NT2/D1 (cell line): ENCODE results near the gene CREB5.
"Not testable (repeated sequence)": the region's sequence is repeated elsewhere in the genome, so short reads cannot be mapped to it uniquely, and the experiment has no call there.

ENCODE experiments used
- DNase-seq: peaks from one replicate; pipeline ENCODE4 v3.0.0-alpha.2; 2011; ENCODE audit warnings: low read depth, low spot score
- H3K27me3 ChIP-seq: 2 replicates; pipeline ENCODE4 v1.6.0; 2011; ENCODE audit warnings: mild to moderate bottlenecking; ENCODE audit not compliant: insufficient read length, insufficient read depth
- H3K36me3 ChIP-seq: 2 replicates; pipeline ENCODE4 v1.6.1; 2011; ENCODE audit warnings: mild to moderate bottlenecking, low read length, mixed read lengths; ENCODE audit not compliant: insufficient read depth, insufficient read length
- H3K4me1 ChIP-seq: 2 replicates; pipeline ENCODE4 v1.5.1; 2011; ENCODE audit not compliant: insufficient read depth, insufficient read length
- H3K4me3 ChIP-seq: 2 replicates; pipeline ENCODE4 v1.5.1; 2011; ENCODE audit warnings: low read depth; ENCODE audit not compliant: insufficient read length
- H3K9ac ChIP-seq: 2 replicates; pipeline ENCODE4 v1.6.0; 2011; ENCODE audit warnings: low read depth; ENCODE audit not compliant: insufficient read length
- H3K9me3 ChIP-seq: 2 replicates; pipeline ENCODE4 v1.5.1; 2011; ENCODE audit warnings: mild to moderate bottlenecking, low read length; ENCODE audit not compliant: insufficient read depth
- SUZ12 ChIP-seq: IDR thresholded peaks from 2 replicates; pipeline ENCODE4 v1.6.1; 2011; ENCODE audit not compliant: insufficient read length, insufficient read depth; ENCODE audit errors: extremely low read depth
- YY1 ChIP-seq: IDR thresholded peaks from 2 replicates; pipeline ENCODE4 v1.6.1; 2011; ENCODE audit not compliant: insufficient read length, insufficient read depth
- ZNF274 ChIP-seq: IDR thresholded peaks from 2 replicates; pipeline ENCODE4 v1.6.1; 2011; ENCODE audit warnings: mild to moderate bottlenecking, low read depth, low read length

Gene CREB5

DNA sequence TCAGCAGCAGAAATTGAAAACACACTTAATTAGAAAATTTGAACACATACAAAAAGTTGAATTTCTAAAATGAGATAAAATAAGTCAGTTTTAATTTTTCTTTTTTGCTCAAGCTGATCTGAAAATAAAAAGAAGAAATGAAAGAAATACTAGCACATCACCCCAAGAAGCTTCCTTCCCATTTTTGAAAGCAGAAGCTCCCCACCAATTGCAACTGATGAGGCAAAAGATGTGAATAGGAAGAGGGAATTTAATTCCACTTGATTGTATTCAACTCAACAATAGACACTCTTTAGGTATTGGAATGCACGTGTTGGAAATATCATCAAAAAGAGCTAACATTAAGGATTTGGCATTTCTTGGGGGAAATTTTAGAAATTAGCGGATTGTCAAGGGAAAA, 370.0 kb downstream of the CREB5 start:
- no peak overlapping the region for H3K9ac ChIP-seq
- H3K4me1 ChIP-seq, result no peaks in the 10 kb centered on the region
- H3K4me3 ChIP-seq, result no peak overlapping the region
- H3K27me3 ChIP-seq, result no peaks in the 10 kb centered on the region
- peaks cover 2% of the 10 kb centered on the region for H3K36me3 ChIP-seq
- H3K9me3 ChIP-seq, result no peaks in the 10 kb centered on the region
- TF ChIP-seq YY1, result no peak
- no peak for TF ChIP-seq SUZ12
- no peak for TF ChIP-seq ZNF274
- DNase-seq, result no peak

DNA sequence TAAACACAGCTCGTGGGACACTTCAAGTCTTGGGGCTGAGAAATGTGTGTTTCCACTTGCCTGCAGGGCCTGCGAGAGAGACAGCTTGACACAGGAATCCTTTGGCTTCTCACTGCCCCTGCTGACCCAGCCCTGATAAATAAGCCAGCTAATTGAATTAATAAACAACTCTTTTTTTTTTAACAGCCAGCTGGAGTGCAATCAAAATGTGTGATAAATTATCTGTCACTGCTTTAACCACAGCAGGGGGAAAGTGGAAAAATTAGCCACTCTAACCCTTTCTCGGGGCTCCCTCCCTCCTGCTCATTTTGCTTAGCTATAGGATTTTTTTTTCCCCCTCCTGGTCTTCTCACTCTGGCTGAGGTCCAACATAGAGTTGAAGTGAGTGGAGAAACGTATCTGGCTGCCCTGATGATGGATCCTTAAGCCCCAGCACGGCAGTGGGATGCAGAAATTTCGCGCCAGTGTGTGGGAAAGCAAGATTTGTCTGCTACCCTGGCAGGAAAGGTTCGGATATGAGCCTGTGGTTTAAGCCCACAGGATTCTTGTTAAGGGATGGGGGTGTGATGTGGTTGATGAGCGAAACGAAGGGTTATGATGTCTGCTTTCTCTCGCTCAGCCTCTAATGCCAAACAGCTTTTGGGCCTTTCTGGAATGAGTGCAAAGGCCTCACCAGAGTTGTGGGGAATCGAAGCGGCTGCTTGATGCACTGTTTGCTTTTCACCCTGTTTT, 372.0 kb downstream of the CREB5 start:
- no peak for DNase-seq
- Histone ChIP-seq H3K27me3 (no peaks in the 10 kb centered on the region), H3K9me3 (no peaks in the 10 kb centered on the region), H3K9ac (no peak overlapping the region), H3K36me3 (peaks cover 2% of the 10 kb centered on the region), H3K4me3 (no peak overlapping the region), H3K4me1 (no peaks in the 10 kb centered on the region)
- TF ChIP-seq YY1 (no peak), ZNF274 (no peak), SUZ12 (no peak)

DNA sequence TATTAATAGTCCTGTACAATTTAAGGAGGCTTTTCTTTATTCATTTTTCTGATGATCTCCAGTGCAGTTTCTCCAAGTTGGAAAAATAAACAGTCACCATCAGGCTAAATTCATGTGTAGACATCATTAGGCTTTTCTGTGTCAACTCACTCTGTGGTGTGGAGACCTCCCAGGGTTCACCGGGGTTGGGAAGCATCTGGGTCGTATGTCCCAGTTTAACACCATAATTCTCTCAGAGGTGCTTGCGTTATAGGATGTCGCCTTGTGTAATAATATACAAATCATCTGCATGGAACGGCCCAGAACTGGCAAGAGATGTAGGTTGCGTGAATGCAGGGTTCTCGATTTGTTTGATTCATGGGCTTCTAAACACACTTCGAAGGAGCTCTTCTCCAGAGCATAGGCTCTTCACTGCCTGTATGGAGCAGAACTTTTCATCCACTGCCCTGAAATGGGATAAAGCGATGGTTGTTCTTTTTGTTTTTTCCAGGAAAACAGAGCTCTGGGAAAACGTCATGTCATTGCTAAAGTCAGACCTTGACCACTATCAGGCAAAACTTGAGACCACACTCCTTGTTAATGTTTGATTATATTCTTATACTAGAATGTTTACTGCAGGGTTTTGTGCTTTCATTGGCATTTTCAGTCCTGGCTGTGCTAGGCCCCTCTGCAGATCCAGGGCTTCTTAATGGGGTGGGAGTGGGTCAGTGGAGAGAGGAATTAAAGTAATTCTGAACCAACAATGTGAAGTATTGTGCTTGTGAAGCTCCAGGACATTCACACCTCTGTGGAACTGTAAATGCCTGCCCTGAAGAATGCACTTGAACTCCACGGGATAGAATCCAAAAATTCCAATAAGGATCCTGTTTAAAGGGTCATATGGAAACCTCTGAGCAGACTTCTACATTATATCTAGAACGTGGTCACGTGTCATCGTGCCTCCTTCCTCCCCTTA, 373.0 kb downstream of the CREB5 start:
- TF ChIP-seq YY1 (no peak), ZNF274 (no peak), SUZ12 (no peak)

GRCh38 chr7:28786156-28786555, 373.8 kb downstream of the CREB5 start:
- not testable (repeated sequence) for H3K9me3 ChIP-seq, H3K4me3 ChIP-seq, H3K9ac ChIP-seq, H3K27me3 ChIP-seq, H3K36me3 ChIP-seq, DNase-seq, H3K4me1 ChIP-seq

More for the DNA sequence above, 373.0 kb downstream of the CREB5 start:
- no peaks in the 10 kb centered on the region for H3K4me1 ChIP-seq
- H3K4me3 ChIP-seq, result no peak overlapping the region
- no peak for DNase-seq
- H3K9ac ChIP-seq, result no peak overlapping the region
- no peaks in the 10 kb centered on the region for H3K27me3 ChIP-seq
- peaks cover 2% of the 10 kb centered on the region for H3K36me3 ChIP-seq
- no peaks in the 10 kb centered on the region for H3K9me3 ChIP-seq

DNA sequence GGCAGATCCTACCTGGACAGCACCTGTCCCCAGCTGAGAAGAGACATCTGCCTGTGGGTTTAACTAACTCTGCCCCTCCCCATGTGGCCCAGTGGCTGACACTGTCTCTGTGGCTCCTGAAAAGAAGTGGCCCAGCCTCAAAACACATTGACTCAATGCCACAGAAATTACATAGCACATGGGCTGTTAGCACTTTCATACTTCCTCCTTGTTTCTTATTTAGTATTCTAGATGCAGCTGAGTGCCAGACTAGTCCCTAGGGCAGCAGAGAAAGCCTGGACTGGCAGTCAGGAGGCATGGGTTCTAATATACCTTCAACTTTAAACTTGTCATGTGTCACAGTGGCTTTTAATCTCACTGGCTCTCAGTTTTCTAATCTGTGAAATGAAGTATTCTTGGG, 374.8 kb downstream of the CREB5 start:
- no peak overlapping the region for H3K9ac ChIP-seq
- H3K4me3 ChIP-seq, result no peak overlapping the region
- TF ChIP-seq ZNF274, result no peak
- no peak for TF ChIP-seq YY1
- TF ChIP-seq SUZ12, result no peak
- no peaks in the 10 kb centered on the region for H3K36me3 ChIP-seq
- no peaks in the 10 kb centered on the region for H3K4me1 ChIP-seq
- H3K27me3 ChIP-seq, result no peaks in the 10 kb centered on the region
- H3K9me3 ChIP-seq, result no peaks in the 10 kb centered on the region
- no peak for DNase-seq

DNA sequence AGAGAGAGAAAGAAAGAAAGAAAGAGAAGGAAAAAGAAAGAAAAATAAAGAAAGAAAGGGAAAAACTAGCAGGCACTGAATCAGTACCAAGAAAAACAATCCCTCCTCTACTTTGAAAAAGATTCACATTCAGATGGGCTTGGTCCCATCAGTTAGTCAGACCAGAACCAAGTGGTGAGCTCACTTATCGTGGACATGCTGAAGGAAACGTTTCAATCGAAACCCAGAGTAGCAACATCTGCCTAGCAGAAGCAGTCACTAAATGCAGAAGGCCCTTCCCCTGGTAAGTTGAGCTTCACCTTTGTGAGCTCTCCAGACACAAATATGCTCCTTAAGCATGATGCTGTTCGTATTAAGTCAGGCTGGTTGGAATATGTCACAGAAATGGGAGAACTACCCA, 378.1 kb downstream of the CREB5 start:
- H3K36me3 ChIP-seq, result no peaks in the 10 kb centered on the region
- H3K27me3 ChIP-seq, result no peaks in the 10 kb centered on the region
- TF ChIP-seq ZNF274, result no peak
- no peak for TF ChIP-seq YY1
- TF ChIP-seq SUZ12, result no peak
- no peak overlapping the region for H3K9ac ChIP-seq
- DNase-seq, result no peak
- no peaks in the 10 kb centered on the region for H3K4me1 ChIP-seq
- H3K9me3 ChIP-seq, result no peaks in the 10 kb centered on the region
- no peak overlapping the region for H3K4me3 ChIP-seq

DNA sequence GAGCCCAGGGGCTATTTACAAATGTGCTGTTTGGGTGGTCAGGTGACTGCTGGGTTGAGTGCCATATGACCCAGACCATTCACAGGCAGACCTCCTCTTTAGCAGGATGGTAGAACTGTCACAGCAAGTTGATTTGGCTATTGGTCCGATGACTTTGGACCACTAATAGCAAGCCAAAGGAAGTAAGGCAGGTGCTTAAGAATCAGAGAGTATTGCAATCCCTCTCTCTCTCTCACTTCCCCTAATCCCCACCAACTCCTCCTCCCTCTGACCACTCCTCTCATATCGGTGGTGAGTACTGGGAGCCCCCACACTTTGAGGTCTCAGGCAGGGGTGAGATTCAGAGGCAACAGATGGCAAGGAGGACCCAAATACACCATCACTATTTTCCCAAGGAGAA, 380.5 kb downstream of the CREB5 start:
- DNase-seq, result no peak
- H3K4me3 ChIP-seq, result no peak overlapping the region

More for the DNA sequence above, 380.5 kb downstream of the CREB5 start:
- Histone ChIP-seq H3K27me3 (no peaks in the 10 kb centered on the region), H3K9me3 (no peaks in the 10 kb centered on the region), H3K9ac (no peak overlapping the region), H3K36me3 (no peaks in the 10 kb centered on the region), H3K4me1 (no peaks in the 10 kb centered on the region)
- TF ChIP-seq ZNF274 (no peak), YY1 (no peak), SUZ12 (no peak)
